Keratinocyte (primary cell): ENCODE measurements around the gene TRAPPC2L. TPM values are rescaled to one million over a fixed set of nuclear protein-coding genes. Genes with fewer than 3 reads are reported as not detected.

ENCODE experiments used
- DNase-seq: peaks from one replicate; pipeline ENCODE4 v3.0.0-alpha.2; 2011; ENCODE audit warnings: low read depth, missing footprints, low spot score
- FAIRE-seq: peaks from 2 replicates; lab custom pipeline; 2011; peaks lifted over from hg19 to GRCh38; lab: Jason Lieb, UNC
- H2AFZ ChIP-seq: 2 replicates; pipeline ENCODE4 v1.6.0; 2012; ENCODE audit warnings: low read length, control low read depth, inconsistent platforms; ENCODE audit not compliant: control insufficient read depth
- H3K27ac ChIP-seq: 2 replicates; pipeline ENCODE4 v1.5.1; 2011; ENCODE audit warnings: low read length; ENCODE audit not compliant: control insufficient read depth, insufficient read depth
- H3K27me3 ChIP-seq: 3 replicates; pipeline ENCODE4 v1.6.0; 2011; ENCODE audit warnings: low read length; ENCODE audit not compliant: control insufficient read depth, insufficient read depth; ENCODE audit errors: extremely low read depth
- H3K36me3 ChIP-seq, 2 experiments: 2 replicates in 1 of 2; 3 replicates in 1 of 2; pipeline ENCODE4 v1.5.1; 2011; ENCODE audit warnings: low read length in 2 of 2, mild to moderate bottlenecking in 1 of 2; ENCODE audit not compliant: control insufficient read depth in 2 of 2, insufficient read depth in 2 of 2; ENCODE audit errors: extremely low read depth in 1 of 2
- H3K4me1 ChIP-seq: 3 replicates; pipeline ENCODE4 v1.5.1; 2011; ENCODE audit warnings: low read length; ENCODE audit not compliant: control insufficient read depth, insufficient read depth; ENCODE audit errors: extremely low read depth
- H3K4me2 ChIP-seq: 3 replicates; pipeline ENCODE4 v1.6.0; 2011; ENCODE audit warnings: low read depth, low read length; ENCODE audit not compliant: control insufficient read depth, insufficient read depth; ENCODE audit errors: extremely low read depth
- H3K4me3 ChIP-seq, 3 experiments: fragments of 200-600 bp in 1 of 3; sonication (generic) in 1 of 3; 2 replicates in 2 of 3; 3 replicates in 1 of 3; pipeline ENCODE4 v1.5.1; 2011 to 2016; ENCODE audit warnings: low read length in 3 of 3, mild to moderate bottlenecking in 3 of 3, control low read depth in 2 of 3, inconsistent platforms in 1 of 3, low read depth in 1 of 3, mixed read lengths in 1 of 3, mixed run types in 1 of 3, moderate library complexity in 1 of 3; ENCODE audit not compliant: control insufficient read depth in 2 of 3, insufficient read depth in 2 of 3; ENCODE audit errors: extremely low read depth in 1 of 3
- H3K79me2 ChIP-seq: 2 replicates; pipeline ENCODE4 v1.6.0; 2012; ENCODE audit warnings: low read length; ENCODE audit not compliant: control insufficient read depth, insufficient read depth
- H3K9ac ChIP-seq: 3 replicates; pipeline ENCODE4 v1.6.0; 2011; ENCODE audit warnings: low read length; ENCODE audit not compliant: control insufficient read depth, insufficient read depth; ENCODE audit errors: extremely low read depth
- H3K9me1 ChIP-seq: 3 replicates; pipeline ENCODE4 v1.6.0; 2011; ENCODE audit warnings: low read length; ENCODE audit not compliant: control insufficient read depth, insufficient read depth; ENCODE audit errors: extremely low read depth
- H3K9me3 ChIP-seq: 2 replicates; pipeline ENCODE4 v1.5.1; 2012; ENCODE audit warnings: low read depth, low read length; ENCODE audit not compliant: control insufficient read depth
- H4K20me1 ChIP-seq: 3 replicates; pipeline ENCODE4 v1.6.0; 2011; ENCODE audit warnings: low read length; ENCODE audit not compliant: control insufficient read depth, insufficient read depth; ENCODE audit errors: extremely low read depth
- EZH2 ChIP-seq: IDR thresholded peaks from one replicate; pipeline ENCODE4 v1.6.1; 2012; ENCODE audit warnings: inconsistent platforms, mild to moderate bottlenecking, low read length, moderate library complexity
- dilution Hi-C: fragments of 300-500 bp; cut with MboI; formaldehyde crosslinking; loops from one replicate; pipeline ENCODE4 v1.7.0; 2020; ENCODE audit warnings: low sequenced_read_pairs; ENCODE audit not compliant: extremely low pct_ligation_motif_present
- polyA plus RNA-seq, 5 experiments: library from polyadenylated mRNA; depleted of rRNA in 3 of 5; stranded (reverse) in 3 of 5; stranded (forward) in 1 of 5; unstranded in 1 of 5; fragments of >200 nt; gene quantifications; 1 replicate in 1 of 5; 2 replicates in 3 of 5; 3 replicates in 1 of 5; pipeline versions ENCODE4 v1.2.1 to v1.2.3, GENCODE V29; 2011 to 2012; ENCODE audit warnings: missing spikeins in 2 of 5, low read depth in 1 of 5, low replicate concordance in 1 of 5
- TF ChIP-seq, protein P1 (sequence below), 3 experiments: IDR thresholded peaks in 1 of 3; conservative IDR thresholded peaks in 1 of 3; optimal IDR thresholded peaks in 1 of 3; 2 replicates in 2 of 3; 3 replicates in 1 of 3; pipeline versions ENCODE3 to v1.5.1; 2011; ENCODE audit warnings: low read length in 3 of 3, mild to moderate bottlenecking in 3 of 3, moderate library complexity in 2 of 3, control low read depth in 1 of 3, inconsistent platforms in 1 of 3; ENCODE audit not compliant: insufficient read depth in 2 of 3; ENCODE audit errors: extremely low read depth in 1 of 3

Gene TRAPPC2L
- polyA plus RNA-seq, 1 donor (not counting 4 experiments of a cell fraction or from before 2014, with no cell fraction given), result 139 TPM

GRCh38 chr16:88814144-88814502, 42.8 kb upstream of the TRAPPC2L start:
- H3K27me3 ChIP-seq, result no peaks in the 10 kb centered on the region
- DNase-seq, result no peak
- no peak overlapping the region for H3K4me2 ChIP-seq
- H3K9me3 ChIP-seq, result no peaks in the 10 kb centered on the region
- H3K4me1 ChIP-seq, result peaks cover 33% of the 10 kb centered on the region
- H3K4me3 ChIP-seq, result no peak overlapping the region
- no peak for FAIRE-seq
- peaks cover 5 to 10% of the 10 kb centered on the region in 2 experiments for H3K36me3 ChIP-seq
- TF ChIP-seq EZH2, result no peak
- TF ChIP-seq, protein P1, sequence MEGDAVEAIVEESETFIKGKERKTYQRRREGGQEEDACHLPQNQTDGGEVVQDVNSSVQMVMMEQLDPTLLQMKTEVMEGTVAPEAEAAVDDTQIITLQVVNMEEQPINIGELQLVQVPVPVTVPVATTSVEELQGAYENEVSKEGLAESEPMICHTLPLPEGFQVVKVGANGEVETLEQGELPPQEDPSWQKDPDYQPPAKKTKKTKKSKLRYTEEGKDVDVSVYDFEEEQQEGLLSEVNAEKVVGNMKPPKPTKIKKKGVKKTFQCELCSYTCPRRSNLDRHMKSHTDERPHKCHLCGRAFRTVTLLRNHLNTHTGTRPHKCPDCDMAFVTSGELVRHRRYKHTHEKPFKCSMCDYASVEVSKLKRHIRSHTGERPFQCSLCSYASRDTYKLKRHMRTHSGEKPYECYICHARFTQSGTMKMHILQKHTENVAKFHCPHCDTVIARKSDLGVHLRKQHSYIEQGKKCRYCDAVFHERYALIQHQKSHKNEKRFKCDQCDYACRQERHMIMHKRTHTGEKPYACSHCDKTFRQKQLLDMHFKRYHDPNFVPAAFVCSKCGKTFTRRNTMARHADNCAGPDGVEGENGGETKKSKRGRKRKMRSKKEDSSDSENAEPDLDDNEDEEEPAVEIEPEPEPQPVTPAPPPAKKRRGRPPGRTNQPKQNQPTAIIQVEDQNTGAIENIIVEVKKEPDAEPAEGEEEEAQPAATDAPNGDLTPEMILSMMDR (optimal IDR thresholded peaks at IDR 0.05 in 1 of 3, IDR thresholded peaks at IDR 0.05 in 1 of 3, conservative IDR thresholded peaks at IDR 0.05 in 1 of 3; ENCODE audit: extremely low read depth in 1 of 3, insufficient read depth in 2 of 3, low read length in 3 of 3), result no peak
- peaks cover 19% of the 10 kb centered on the region for H3K79me2 ChIP-seq
- H3K27ac ChIP-seq, result no peak overlapping the region
- no peak overlapping the region for H2AFZ ChIP-seq
- dilution Hi-C loops, result no loop called here
- H4K20me1 ChIP-seq, result no peaks in the 10 kb centered on the region
- no peak overlapping the region for H3K9ac ChIP-seq
- H3K9me1 ChIP-seq, result peaks cover 4% of the 10 kb centered on the region

GRCh38 chr16:88815227-88815626, 41.7 kb upstream of the TRAPPC2L start:
- no peak overlapping the region for H3K27ac ChIP-seq
- no peak for TF ChIP-seq EZH2
- TF ChIP-seq, protein P1 (optimal IDR thresholded peaks at IDR 0.05 in 1 of 3, IDR thresholded peaks at IDR 0.05 in 1 of 3, conservative IDR thresholded peaks at IDR 0.05 in 1 of 3; ENCODE audit: extremely low read depth in 1 of 3, insufficient read depth in 2 of 3, low read length in 3 of 3), result no peak
- no peaks in the 10 kb centered on the region for H3K27me3 ChIP-seq
- H3K36me3 ChIP-seq, result peaks cover 0 to under 1% of the 10 kb centered on the region in 2 experiments
- dilution Hi-C loops, result no loop called here
- no peak overlapping the region for H2AFZ ChIP-seq
- no peaks in the 10 kb centered on the region for H3K9me1 ChIP-seq
- DNase-seq, result no peak
- no peak overlapping the region for H3K4me2 ChIP-seq
- H4K20me1 ChIP-seq, result no peaks in the 10 kb centered on the region
- H3K4me1 ChIP-seq, result peaks cover 26% of the 10 kb centered on the region
- H3K9ac ChIP-seq, result no peak overlapping the region
- H3K9me3 ChIP-seq, result no peaks in the 10 kb centered on the region
- peaks cover 10% of the 10 kb centered on the region for H3K79me2 ChIP-seq
- no peak overlapping the region for H3K4me3 ChIP-seq
- FAIRE-seq, result no peak
